ENCODE results near the gene SCAMP4. TPM values are rescaled to one million over a fixed set of nuclear protein-coding genes. Genes with fewer than 3 reads are reported as not detected.

SCAMP4 gene
- total and polyA plus RNA-seq, 2 of the 13 experiments (the other 11 are each of a cell fraction or from before 2014, with no cell fraction given) = 10.7 to 13.7 TPM

DNA sequence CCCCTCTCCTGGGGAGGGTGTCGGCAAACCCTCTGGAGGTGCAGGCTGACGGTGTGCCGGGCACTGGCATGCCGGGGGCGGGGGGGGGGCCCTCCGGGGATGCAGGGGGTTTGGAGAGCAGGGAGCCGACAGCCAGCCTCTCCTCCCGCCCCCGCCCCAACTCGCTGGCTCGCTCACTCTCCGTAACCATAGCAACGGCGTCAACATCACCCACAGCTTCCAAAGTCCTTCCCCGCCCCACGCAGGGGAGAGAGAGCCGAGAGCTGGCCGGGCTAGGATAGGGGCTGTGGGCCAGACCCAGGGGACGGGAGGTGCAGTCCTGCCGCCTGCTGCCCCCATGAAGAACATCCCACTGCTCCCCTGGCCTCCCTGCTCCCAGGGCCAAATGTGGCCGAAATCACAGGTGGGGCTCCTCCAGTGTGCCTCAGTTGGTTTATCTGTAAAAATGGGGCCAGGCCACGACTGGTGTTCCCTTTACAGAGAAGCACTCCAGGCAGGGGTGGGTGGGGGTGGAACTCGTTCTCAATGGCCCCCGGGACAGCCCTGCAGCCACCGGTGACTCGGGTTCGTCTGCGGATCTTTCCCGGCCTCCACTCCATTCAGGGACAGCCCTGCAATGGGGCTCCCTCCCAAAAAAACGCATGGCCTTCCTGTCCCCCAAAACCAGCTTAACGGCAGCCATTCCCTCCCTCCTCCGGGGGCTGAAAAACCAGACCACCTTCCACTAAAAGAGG, 45.0 kb upstream of the SCAMP4 start (continued):
- TF ChIP-seq SPEN (CRISPR knock-in tag; IDR thresholded peaks at IDR 0.05; ENCODE audit: low read depth) (no peak), JARID2 (CRISPR knock-in tag; IDR thresholded peaks at IDR 0.05; ENCODE audit: insufficient replicate concordance) (no peak), LRRFIP1 (CRISPR knock-in tag; conservative IDR thresholded peaks at IDR 0.05) (no peak), NFRKB (IDR thresholded peaks at IDR 0.05) (no peak), SRSF1 (optimal IDR thresholded peaks at IDR 0.05; ENCODE audit: low read depth, low read length) (peak; percentile 76), TOPORS (CRISPR knock-in tag; IDR thresholded peaks at IDR 0.05) (no peak), KAT2B (IDR thresholded peaks at IDR 0.05; ENCODE audit: borderline replicate concordance, low read depth, low read length) (no peak), HDAC2 (CRISPR knock-in tag; IDR thresholded peaks at IDR 0.05) (peak; percentile 61; the same call in 1 of the 2 replicates), FOXJ3 (CRISPR knock-in tag; IDR thresholded peaks at IDR 0.05; ENCODE audit: borderline replicate concordance) (0 out of 2 replicates have a peak, but pooled peaks have one; percentile 51), ZNF652 (CRISPR knock-in tag; IDR thresholded peaks at IDR 0.05; ENCODE audit: borderline replicate concordance, low read depth) (no peak), ARHGAP35 (CRISPR knock-in tag; IDR thresholded peaks at IDR 0.05; ENCODE audit: borderline replicate concordance) (no peak), NR2F6 (IDR thresholded peaks at IDR 0.05) (no peak), NR2F6 (CRISPR knock-in tag; IDR thresholded peaks at IDR 0.05) (0 out of 2 replicates have a peak, but pooled peaks have one; percentile 11), TCF12 (IDR thresholded peaks at IDR 0.05) (no peak), TCF12 (CRISPR knock-in tag; IDR thresholded peaks at IDR 0.05) (no peak)
- TF ChIP-seq, protein P1, sequence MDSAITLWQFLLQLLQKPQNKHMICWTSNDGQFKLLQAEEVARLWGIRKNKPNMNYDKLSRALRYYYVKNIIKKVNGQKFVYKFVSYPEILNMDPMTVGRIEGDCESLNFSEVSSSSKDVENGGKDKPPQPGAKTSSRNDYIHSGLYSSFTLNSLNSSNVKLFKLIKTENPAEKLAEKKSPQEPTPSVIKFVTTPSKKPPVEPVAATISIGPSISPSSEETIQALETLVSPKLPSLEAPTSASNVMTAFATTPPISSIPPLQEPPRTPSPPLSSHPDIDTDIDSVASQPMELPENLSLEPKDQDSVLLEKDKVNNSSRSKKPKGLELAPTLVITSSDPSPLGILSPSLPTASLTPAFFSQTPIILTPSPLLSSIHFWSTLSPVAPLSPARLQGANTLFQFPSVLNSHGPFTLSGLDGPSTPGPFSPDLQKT (CRISPR knock-in tag; IDR thresholded peaks at IDR 0.05; ENCODE audit: borderline replicate concordance) = no peak
- TF ChIP-seq, protein P2, sequence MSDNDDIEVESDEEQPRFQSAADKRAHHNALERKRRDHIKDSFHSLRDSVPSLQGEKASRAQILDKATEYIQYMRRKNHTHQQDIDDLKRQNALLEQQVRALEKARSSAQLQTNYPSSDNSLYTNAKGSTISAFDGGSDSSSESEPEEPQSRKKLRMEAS (IDR thresholded peaks at IDR 0.05) = 0 out of 2 replicates have a peak, but pooled peaks have one; percentile 26
- TF ChIP-seq, protein P3, sequence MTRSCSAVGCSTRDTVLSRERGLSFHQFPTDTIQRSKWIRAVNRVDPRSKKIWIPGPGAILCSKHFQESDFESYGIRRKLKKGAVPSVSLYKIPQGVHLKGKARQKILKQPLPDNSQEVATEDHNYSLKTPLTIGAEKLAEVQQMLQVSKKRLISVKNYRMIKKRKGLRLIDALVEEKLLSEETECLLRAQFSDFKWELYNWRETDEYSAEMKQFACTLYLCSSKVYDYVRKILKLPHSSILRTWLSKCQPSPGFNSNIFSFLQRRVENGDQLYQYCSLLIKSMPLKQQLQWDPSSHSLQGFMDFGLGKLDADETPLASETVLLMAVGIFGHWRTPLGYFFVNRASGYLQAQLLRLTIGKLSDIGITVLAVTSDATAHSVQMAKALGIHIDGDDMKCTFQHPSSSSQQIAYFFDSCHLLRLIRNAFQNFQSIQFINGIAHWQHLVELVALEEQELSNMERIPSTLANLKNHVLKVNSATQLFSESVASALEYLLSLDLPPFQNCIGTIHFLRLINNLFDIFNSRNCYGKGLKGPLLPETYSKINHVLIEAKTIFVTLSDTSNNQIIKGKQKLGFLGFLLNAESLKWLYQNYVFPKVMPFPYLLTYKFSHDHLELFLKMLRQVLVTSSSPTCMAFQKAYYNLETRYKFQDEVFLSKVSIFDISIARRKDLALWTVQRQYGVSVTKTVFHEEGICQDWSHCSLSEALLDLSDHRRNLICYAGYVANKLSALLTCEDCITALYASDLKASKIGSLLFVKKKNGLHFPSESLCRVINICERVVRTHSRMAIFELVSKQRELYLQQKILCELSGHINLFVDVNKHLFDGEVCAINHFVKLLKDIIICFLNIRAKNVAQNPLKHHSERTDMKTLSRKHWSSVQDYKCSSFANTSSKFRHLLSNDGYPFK (CRISPR knock-in tag; IDR thresholded peaks at IDR 0.05; ENCODE audit: borderline replicate concordance) = no peak
- TF ChIP-seq, protein P4, sequence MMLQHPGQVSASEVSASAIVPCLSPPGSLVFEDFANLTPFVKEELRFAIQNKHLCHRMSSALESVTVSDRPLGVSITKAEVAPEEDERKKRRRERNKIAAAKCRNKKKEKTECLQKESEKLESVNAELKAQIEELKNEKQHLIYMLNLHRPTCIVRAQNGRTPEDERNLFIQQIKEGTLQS (CRISPR knock-in tag; IDR thresholded peaks at IDR 0.05) = no peak
- TF ChIP-seq, protein P5, sequence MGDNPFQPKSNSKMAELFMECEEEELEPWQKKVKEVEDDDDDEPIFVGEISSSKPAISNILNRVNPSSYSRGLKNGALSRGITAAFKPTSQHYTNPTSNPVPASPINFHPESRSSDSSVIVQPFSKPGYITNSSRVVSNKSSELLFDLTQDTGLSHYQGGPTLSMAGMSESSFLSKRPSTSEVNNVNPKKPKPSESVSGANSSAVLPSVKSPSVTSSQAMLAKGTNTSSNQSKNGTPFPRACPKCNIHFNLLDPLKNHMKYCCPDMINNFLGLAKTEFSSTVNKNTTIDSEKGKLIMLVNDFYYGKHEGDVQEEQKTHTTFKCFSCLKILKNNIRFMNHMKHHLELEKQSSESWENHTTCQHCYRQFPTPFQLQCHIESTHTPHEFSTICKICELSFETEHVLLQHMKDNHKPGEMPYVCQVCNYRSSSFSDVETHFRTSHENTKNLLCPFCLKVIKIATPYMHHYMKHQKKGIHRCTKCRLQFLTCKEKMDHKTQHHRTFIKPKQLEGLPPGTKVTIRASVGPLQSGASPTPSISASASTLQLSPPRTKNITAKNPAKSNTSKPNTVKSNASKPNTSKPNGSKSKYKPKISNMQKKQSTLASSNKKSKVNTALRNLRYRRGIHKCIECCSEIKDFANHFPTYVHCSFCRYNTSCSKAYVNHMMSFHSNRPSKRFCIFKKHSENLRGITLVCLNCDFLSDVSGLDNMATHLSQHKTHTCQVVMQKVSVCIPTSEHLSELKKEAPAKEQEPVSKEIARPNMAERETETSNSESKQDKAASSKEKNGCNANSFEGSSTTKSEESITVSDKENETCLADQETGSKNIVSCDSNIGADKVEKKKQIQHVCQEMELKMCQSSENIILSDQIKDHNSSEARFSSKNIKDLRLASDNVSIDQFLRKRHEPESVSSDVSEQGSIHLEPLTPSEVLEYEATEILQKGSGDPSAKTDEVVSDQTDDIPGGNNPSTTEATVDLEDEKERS (CRISPR knock-in tag; IDR thresholded peaks at IDR 0.05) = no peak

All from HepG2 (cell line).